Activated CD4-positive, alpha-beta T cell treated with anti-CD3 and anti-CD28 coated beads for 36 hours (primary cell): ENCODE measurements around the gene PER2. TPM values are rescaled to one million over a fixed set of nuclear protein-coding genes. Genes with fewer than 3 reads are reported as not detected.

Experiments
- ATAC-seq: fragments of 200-7000 bp; cut with Tn5 transposase; one replicate; pipeline ENCODE4 v1.10.0; 2021; ENCODE audit warnings: mild to moderate bottlenecking, moderate library complexity
- CTCF ChIA-PET: fragments of 350-600 bp; sonication (Branson Sonifier 250); formaldehyde crosslinking; loops from one replicate; lab custom pipeline; 2021; ENCODE audit warnings: antibody characterized with exemption; lab: Charles Lee
- POLR2A ChIA-PET: fragments of 350-600 bp; sonication (Branson Sonifier 250); formaldehyde crosslinking; loops from one replicate; lab custom pipeline; 2021; ENCODE audit warnings: antibody characterized with exemption, inconsistent platforms; lab: Charles Lee
- DNase-seq: peaks from one replicate; pipeline ENCODE4 v3.0.0-alpha.2; 2020
- H3K27ac Mint-ChIP-seq: one replicate; pipeline ENCODE4 v1.8.0; 2021; ENCODE audit warnings: mixed read lengths
- H3K27me3 Mint-ChIP-seq: one replicate; pipeline ENCODE4 v1.8.0; 2021; ENCODE audit warnings: mixed read lengths
- H3K36me3 Mint-ChIP-seq: one replicate; pipeline ENCODE4 v1.8.0; 2021; ENCODE audit warnings: low read depth, mixed read lengths
- H3K4me1 Mint-ChIP-seq: one replicate; pipeline ENCODE4 v1.8.0; 2021; ENCODE audit warnings: mixed read lengths
- H3K4me3 Mint-ChIP-seq: one replicate; pipeline ENCODE4 v1.8.0; 2021; ENCODE audit warnings: mild to moderate bottlenecking, moderate library complexity, mixed read lengths
- H3K9me3 Mint-ChIP-seq: one replicate; pipeline ENCODE4 v1.8.0; 2021; ENCODE audit warnings: low read depth, mixed read lengths
- intact Hi-C, 2 experiments: fragments of 100-400 bp; cut with DNase I in 1 of 2; cut with micrococcal nuclease in 1 of 2; formaldehyde crosslinking; loops; one replicate each; pipeline versions ENCODE4 v1.14.2 to v1.15.1; 2022 to 2024; cut with DNase I, micrococcal nuclease
- total RNA-seq, 2 experiments: library from RNA; stranded (reverse); gene quantifications; one replicate each; pipeline ENCODE4 v1.2.3, GENCODE V29; 2021

The PER2 gene
- total RNA-seq, 2 experiments from 2014 or later, result 12.2 to 13.5 TPM

DNA sequence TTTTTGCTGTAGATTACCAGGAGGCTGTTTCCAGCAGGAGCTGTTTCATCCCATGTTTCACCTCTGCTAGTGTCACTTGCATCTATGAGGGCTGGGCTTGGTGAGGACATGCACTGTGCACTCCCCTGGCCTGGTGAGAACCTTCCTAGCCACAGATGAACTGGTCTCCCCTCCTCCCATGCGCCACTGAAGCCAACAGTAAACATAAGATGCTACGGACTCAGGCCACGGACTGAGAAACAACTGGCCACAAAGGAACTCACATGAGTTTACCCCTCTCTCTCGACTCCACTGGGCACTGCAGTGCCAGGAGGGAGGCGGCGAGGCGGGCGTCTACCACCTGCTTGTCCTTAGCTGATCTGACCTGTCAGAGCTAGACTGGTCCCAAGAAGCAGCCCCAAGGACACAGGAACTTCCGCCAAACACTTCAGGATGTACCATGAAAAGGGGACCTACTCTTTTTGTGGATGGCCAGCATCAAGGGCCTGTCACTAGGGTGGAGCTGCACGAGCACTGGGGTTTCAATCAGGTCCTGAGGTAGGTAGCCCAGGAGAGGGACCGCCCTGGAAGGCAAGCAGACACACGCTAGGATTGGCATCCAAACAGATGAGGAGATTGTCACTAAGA, 25.8 kb downstream of the PER2 start:
- POLR2A ChIA-PET, result no interaction called here
- no peaks in the 10 kb centered on the region for H3K9me3 Mint-ChIP-seq
- H3K27me3 Mint-ChIP-seq, result no peaks in the 10 kb centered on the region
- DNase-seq (no peak), ATAC-seq (no peak)
- CTCF ChIA-PET, result interaction anchor here (0.5 to 1.6 kb wide), 25 partner anchors 8 to 433 kb away, joined by 3 to 10 read pairs (median 4); partner anchors contain the start of gene PER2
- no peak overlapping the region for H3K4me3 Mint-ChIP-seq
- H3K27ac Mint-ChIP-seq, result no peak overlapping the region
- H3K4me1 Mint-ChIP-seq, result peaks cover 3% of the 10 kb centered on the region
- H3K36me3 Mint-ChIP-seq, result peaks cover 21% of the 10 kb centered on the region
- intact Hi-C loops, result loop anchor here (1.0 to 10.0 kb wide), 5 partner anchors 98 to 680 kb away; partner anchors contain the start of gene RAMP1 (in 1 of the 2)

DNA sequence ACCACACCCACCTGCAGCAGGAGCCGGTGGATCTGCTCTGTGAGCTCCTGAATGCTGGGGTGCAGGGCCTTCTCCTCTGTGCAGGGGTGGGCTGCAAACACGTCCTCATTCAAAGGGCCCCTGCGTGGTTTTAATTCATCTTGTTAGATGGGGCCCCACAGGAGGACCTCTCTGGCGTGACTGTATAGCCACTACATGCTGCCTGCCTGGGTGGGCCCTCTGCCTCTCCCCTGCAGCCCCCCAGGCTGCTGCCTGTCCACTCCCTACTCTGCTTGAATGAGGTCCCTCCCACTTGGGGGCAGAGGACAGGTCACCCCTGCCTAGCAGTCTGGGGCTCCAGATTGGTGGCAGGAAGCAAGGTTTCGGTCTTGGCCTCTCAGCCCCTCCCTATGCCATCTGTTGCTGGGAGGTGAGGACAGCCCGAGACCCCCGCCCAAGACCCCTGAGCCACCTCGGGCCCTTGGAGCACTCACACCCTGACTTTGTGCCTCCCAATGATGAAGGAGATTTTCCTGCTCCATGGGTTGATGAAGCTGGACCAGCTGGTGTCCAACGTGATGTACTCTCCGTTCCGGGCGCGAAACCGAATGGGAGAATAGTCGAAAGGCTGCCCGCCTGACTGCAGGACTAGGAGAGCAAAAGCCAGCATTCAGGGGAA, 26.6 kb downstream of the PER2 start:
- POLR2A ChIA-PET, result no interaction called here
- Mint-ChIP-seq H3K36me3 (peaks cover 15% of the 10 kb centered on the region), H3K27me3 (no peaks in the 10 kb centered on the region), H3K4me1 (peaks cover 3% of the 10 kb centered on the region), H3K27ac (no peak overlapping the region), H3K4me3 (no peak overlapping the region), H3K9me3 (no peaks in the 10 kb centered on the region)
- ATAC-seq (no peak), DNase-seq (no peak)
- intact Hi-C loops, result loop anchor here (5.0 to 10.0 kb wide), 3 partner anchors 97 to 680 kb away; partner anchors contain the start of gene RAMP1 (in 1 of the 2)
- CTCF ChIA-PET, result interaction anchor here (0.7 to 1.3 kb wide), 2 partner anchors 18 to 24 kb away, joined by 3 read pairs; no protein-coding TSS in a partner anchor

DNA sequence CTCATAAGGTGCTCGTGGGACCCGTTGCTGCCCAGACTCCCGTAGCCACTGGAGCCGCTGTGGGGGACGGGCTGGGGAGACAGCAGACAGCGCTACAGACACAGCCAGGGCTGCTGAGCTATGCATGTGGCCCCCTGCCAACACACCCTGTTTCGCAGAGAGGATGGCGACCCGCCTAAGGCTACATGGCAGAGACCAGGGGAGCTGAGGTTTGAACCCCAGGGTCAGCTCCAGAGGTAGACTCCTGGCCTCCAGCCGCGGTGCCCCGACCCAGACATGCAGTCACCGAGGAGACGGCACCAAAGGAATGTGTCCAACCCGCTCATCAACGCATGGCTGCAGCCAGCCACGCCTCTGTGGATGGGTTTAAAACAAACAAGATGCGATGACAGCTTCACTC, 27.5 kb downstream of the PER2 start:
- H3K36me3 Mint-ChIP-seq, result peaks cover 17% of the 10 kb centered on the region
- no peaks in the 10 kb centered on the region for H3K9me3 Mint-ChIP-seq
- POLR2A ChIA-PET, result no interaction called here
- no peak for DNase-seq
- H3K4me1 Mint-ChIP-seq, result peaks cover 3% of the 10 kb centered on the region
- CTCF ChIA-PET, result no interaction called here
- no peak overlapping the region for H3K4me3 Mint-ChIP-seq
- no peaks in the 10 kb centered on the region for H3K27me3 Mint-ChIP-seq
- no peak for ATAC-seq
- intact Hi-C loops, result loop anchor here (5.0 to 10.0 kb wide), 3 partner anchors 96 to 679 kb away; partner anchors contain the start of gene RAMP1 (in 1 of the 2)
- no peak overlapping the region for H3K27ac Mint-ChIP-seq

DNA sequence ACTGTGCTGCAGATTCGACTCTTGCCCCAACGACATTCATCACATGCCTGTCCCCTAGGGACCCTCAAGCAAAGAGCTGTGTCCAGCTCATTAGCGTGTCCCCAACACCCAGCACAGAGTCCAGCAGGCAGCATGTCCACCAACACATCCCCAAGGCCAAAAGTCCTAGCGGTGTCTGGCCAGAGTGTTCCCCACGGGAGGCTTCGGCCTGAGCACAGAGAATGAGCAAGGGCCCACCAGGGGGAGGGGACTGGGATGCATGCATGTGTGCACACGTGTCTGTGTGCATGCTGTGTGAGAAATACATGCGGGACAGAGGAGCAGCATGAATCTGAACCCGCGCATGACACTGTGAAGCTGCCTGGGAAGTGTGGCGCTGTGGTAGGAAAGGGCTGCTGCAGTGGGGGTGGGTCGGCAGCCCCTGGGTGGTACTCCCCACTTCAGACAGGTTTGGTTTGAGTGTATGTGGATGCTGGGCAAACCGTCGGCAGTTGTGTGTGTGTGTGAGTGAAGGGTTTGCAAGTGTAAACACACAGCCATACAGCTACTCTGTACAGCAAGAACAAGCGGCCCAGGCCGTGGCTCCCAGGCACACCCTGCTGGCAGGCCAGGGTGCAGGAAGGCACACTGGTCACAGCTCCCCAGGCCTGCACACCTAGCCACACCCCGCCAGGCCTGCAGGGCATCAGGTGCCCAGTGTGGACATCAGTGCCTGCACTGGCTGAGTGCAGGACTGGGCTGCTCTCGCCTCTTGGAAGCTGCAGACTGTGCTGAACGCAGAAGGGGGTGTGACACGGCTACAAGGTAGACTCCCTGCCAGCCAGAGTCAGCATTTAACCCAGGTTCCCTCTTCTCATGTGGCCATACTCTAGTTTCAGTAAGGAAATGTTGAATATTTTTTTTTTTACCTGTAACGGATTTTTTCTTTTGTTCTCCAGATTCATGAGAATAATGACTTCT, 29.1 kb downstream of the PER2 start:
- DNase-seq (peak; percentile 26), ATAC-seq (no peak)
- Mint-ChIP-seq H3K4me1 (peaks cover 3% of the 10 kb centered on the region), H3K27ac (no peak overlapping the region), H3K4me3 (no peak overlapping the region), H3K27me3 (no peaks in the 10 kb centered on the region), H3K9me3 (no peaks in the 10 kb centered on the region), H3K36me3 (peaks cover 26% of the 10 kb centered on the region)
- intact Hi-C loops, result loop anchor here (5.0 to 10.0 kb wide), 3 partner anchors 95 to 677 kb away; partner anchors contain the start of gene RAMP1 (in 1 of the 2)
- POLR2A ChIA-PET, result no interaction called here
- CTCF ChIA-PET, result interaction anchor here (0.6 kb wide), 2 partner anchors 702 to 915 kb away, joined by 3 to 4 read pairs; no protein-coding TSS in a partner anchor

DNA sequence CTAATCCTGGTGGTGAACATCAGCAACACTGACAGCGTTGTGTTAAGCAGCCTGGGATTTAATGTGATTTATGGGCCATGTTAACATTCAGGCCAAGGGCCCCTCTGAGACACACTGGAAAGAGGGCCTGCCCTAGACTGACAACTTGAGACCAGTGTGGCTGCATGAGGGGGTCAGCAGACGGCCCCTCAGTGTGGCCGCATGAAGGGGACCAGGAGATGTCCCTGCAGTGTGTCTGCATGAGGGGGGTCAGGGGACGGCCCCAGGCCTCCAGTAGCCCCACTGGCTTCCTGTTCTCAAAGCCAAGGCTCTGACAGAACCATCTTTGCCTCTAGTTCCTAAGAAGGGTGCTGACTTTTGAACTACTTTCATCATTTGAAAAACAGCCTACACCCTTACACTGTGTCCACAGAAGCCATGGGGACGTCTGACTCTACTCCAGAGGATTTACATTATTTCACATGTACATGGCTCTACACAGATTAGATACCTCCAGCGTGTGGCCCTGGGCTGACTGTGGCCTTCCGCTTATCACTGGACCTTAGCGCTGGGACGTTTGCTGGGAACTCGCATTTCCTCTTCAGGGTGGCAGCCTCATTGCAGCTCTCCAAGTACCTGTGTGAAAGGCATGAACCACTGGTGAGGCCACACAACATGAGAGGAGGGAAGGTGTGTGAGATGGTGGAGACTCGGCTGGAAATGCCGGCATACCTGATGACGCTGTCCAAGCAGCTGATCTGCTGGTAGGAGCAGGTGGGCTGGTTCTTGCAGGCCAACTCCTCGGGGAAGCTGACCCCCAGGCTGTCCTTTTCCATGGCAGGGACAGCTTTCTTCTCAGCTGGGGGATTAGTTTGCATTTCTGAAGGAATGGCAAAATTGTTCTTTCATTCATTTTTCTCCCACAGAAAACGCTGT, 30.4 kb downstream of the PER2 start:
- Mint-ChIP-seq H3K27ac (no peak overlapping the region), H3K36me3 (peaks cover 20% of the 10 kb centered on the region), H3K27me3 (no peaks in the 10 kb centered on the region), H3K4me1 (no peaks in the 10 kb centered on the region), H3K9me3 (no peaks in the 10 kb centered on the region), H3K4me3 (no peak overlapping the region)
- intact Hi-C loops, result no loop called here
- ATAC-seq (no peak), DNase-seq (no peak)
- POLR2A ChIA-PET, result no interaction called here
- CTCF ChIA-PET, result interaction anchor here (0.9 to 1.6 kb wide), 2 partner anchors 15 to 57 kb away, joined by 3 read pairs; no protein-coding TSS in a partner anchor

DNA sequence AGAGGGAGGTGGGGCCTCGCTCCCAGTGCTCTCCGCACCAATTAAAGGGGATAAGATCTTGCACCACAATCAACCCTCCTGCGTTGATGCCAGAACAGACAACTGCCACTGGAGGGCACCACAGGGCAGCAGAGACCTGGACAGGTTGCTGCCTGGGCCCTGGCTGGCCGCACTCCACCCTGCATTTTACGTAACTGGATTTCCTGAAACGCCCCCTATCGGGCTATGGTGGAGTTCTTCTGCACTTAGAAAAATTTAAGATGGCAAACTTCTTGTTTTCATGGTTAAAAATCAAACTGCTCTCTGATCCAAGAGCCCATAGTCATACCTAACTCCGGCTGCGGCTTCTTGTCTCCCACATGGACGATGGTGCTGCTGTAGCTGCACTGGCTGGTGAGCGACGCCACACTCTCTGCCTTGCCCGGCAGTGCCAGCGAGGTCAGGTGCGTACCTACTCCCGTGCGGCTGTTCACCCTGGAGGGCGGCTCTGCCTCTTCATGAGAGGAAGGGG, 31.8 kb downstream of the PER2 start:
- H3K9me3 Mint-ChIP-seq, result no peaks in the 10 kb centered on the region
- CTCF ChIA-PET, result interaction anchor here (0.6 to 2.9 kb wide), 4 partner anchors 8 to 80 kb away, joined by 3 to 15 read pairs (median 3); no protein-coding TSS in a partner anchor
- no peak overlapping the region for H3K4me3 Mint-ChIP-seq
- POLR2A ChIA-PET, result no interaction called here
- no peak overlapping the region for H3K27ac Mint-ChIP-seq
- no peaks in the 10 kb centered on the region for H3K4me1 Mint-ChIP-seq
- ATAC-seq (peak; percentile 98), DNase-seq (peak; percentile 87)
- peaks cover 24% of the 10 kb centered on the region for H3K36me3 Mint-ChIP-seq
- H3K27me3 Mint-ChIP-seq, result no peaks in the 10 kb centered on the region
- intact Hi-C loops, result loop anchor here in 1 of 2 experiments (1.0 kb wide), 1 partner anchor 206 kb away; no protein-coding TSS in a partner anchor

DNA sequence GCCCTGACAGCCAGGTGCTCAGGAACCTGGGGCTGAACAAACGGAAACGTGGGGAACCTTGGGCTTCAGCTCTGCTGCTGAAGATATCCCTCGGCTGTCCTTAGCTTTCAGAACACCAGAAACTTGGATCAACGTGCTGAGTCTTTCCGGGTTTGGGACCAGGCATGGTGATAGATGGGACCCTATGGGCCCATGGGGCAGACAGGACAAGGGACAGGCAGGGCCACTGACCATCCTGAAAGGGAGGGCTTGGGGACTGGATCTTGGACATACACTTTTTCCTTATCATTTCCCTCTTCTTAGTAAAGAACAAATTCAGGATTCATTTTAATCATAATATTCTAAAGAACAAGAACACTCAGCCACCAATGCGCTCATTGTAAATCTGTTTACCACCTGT, 32.3 kb downstream of the PER2 start:
- CTCF ChIA-PET, result interaction anchor here (0.5 to 2.9 kb wide), 6 partner anchors 9 to 79 kb away, joined by 3 to 15 read pairs (median 3); no protein-coding TSS in a partner anchor
- POLR2A ChIA-PET, result no interaction called here
- no peak overlapping the region for H3K4me3 Mint-ChIP-seq

DNA sequence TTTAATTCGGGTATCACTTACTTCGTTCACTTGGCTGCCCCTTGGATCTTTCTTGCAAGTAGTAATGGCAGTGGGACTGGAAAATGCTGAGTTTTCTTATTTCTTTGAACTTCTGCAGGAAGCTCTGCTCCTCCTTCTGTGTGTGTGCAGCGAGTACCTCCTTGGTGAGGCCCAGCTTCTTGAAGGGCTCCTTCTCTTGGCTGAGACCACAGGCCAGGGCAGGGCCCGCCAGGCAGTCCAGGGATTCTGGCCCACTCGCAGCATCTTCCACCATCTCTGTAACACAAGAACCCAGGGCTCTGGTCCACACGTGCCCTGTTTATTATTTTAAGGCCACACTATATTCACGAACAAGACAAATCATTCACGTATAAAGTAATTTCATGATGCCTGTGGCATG, 32.8 kb downstream of the PER2 start:
- Mint-ChIP-seq H3K4me3 (no peak overlapping the region), H3K36me3 (peaks cover 30% of the 10 kb centered on the region), H3K9me3 (no peaks in the 10 kb centered on the region), H3K4me1 (no peaks in the 10 kb centered on the region), H3K27me3 (no peaks in the 10 kb centered on the region), H3K27ac (no peak overlapping the region)
- ChIA-PET CTCF (interaction anchor here (0.7 to 2.9 kb wide), 3 partner anchors 9 to 79 kb away, joined by 3 to 15 read pairs (median 4); no protein-coding TSS in a partner anchor), POLR2A (no interaction called here)
- ATAC-seq, result no peak
- DNase-seq, result no peak
- intact Hi-C loops, result loop anchor here in 1 of 2 experiments (1.0 kb wide), 1 partner anchor 207 kb away; no protein-coding TSS in a partner anchor

More for the DNA sequence above, 32.3 kb downstream of the PER2 start:
- ATAC-seq (no peak), DNase-seq (no peak)
- Mint-ChIP-seq H3K4me1 (no peaks in the 10 kb centered on the region), H3K36me3 (peaks cover 27% of the 10 kb centered on the region), H3K27ac (no peak overlapping the region), H3K27me3 (no peaks in the 10 kb centered on the region), H3K9me3 (no peaks in the 10 kb centered on the region)
- intact Hi-C loops, result loop anchor here in 1 of 2 experiments (1.0 kb wide), 1 partner anchor 206 kb away; no protein-coding TSS in a partner anchor

DNA sequence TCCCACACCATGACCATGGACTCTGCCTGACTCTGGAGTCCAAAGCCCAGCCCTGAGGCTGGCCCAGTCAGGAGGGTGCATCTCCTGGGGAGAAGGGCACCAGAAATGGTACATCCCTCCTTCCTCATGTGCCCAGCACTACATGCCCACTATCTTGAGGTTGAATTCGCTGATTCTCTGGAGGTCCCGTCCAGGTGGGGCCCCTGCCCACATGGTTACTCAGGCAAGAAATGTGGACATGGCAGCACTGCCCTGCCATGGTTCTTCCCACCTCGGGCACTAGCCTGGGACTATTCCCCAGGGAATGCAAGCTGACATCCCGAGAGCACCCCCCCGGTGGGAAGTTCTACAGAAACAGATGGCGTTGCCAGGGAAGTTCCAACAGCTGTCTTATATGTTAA, 33.3 kb downstream of the PER2 start:
- no peak overlapping the region for H3K27ac Mint-ChIP-seq
- H3K4me1 Mint-ChIP-seq, result no peaks in the 10 kb centered on the region
- H3K4me3 Mint-ChIP-seq, result no peak overlapping the region
- ChIA-PET CTCF (interaction anchor here (1.3 to 2.9 kb wide), 3 partner anchors 8 to 59 kb away, joined by 4 to 15 read pairs (median 10); no protein-coding TSS in a partner anchor), POLR2A (no interaction called here)
- no peaks in the 10 kb centered on the region for H3K27me3 Mint-ChIP-seq
- H3K36me3 Mint-ChIP-seq, result peaks cover 27% of the 10 kb centered on the region
- no peaks in the 10 kb centered on the region for H3K9me3 Mint-ChIP-seq
- intact Hi-C loops, result no loop called here
- ATAC-seq (no peak), DNase-seq (no peak)
